ENCODE results near the gene KNDC1.

- TF ChIP-seq CTCF (IDR thresholded peaks at IDR 0.05; ENCODE audit: poor library complexity, severe bottlenecking) = no peak
- no peak for TF ChIP-seq EP300 (conservative IDR thresholded peaks at IDR 0.05; ENCODE audit: poor library complexity, severe bottlenecking)
- no peak for TF ChIP-seq RAD21 (conservative IDR thresholded peaks at IDR 0.05)
These were observed 66.3 kb downstream of the KNDC1 start for GRCh38 chr10:133226251-133226808.
